Inflammatory macrophage treated with lipopolysaccharide for 1 hour (primary cell): Measurements from ENCODE around the gene AHI1.
"Not testable (repeated sequence)": the region's sequence is repeated elsewhere in the genome, so short reads cannot be mapped to it uniquely, and the experiment has no call there.

Experiments
- DNase-seq, 2 donors: peaks; one replicate each; pipeline ENCODE4 v3.0.0-alpha.2; 2020 to 2022

Gene AHI1

DNA sequence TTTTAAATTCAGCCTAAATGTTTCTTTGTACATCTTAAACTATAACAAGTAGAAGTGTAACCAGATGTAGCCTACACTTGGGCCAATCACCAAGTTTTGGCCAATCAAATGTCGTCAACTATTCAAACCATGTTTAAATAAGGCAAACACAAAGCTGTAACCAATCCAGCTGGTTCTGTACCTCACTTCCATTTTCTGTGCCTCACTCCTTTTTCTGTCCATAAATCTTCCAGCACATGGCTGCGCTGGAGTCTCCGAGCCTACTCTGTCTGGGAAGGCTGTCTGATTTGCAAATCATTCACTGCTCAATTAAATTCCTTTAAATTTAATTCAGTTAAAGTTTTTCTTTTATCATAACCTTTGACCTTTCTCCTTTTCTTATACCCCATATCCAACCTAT is 7.7 kb upstream of the AHI1 start:
- DNase-seq, result no peak

DNA sequence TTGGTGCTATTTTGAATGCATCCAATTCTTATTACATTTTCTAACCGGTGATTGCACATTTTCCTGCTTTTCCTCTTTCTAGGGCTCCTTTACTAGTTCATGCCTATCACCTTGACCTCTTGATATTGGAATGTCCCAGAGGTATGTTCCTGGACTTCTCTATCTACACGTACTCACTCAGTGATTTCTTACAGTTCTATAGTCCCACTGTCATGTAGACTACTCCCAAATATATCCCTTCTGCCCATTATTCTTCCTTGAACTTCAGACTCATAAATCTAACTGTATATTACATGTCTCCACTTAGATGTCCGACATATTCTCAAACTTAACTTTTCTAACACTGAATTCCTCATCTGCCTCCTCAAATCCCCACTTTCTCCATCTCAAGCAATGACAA is 7.2 kb upstream of the AHI1 start:
- no peak for DNase-seq

DNA sequence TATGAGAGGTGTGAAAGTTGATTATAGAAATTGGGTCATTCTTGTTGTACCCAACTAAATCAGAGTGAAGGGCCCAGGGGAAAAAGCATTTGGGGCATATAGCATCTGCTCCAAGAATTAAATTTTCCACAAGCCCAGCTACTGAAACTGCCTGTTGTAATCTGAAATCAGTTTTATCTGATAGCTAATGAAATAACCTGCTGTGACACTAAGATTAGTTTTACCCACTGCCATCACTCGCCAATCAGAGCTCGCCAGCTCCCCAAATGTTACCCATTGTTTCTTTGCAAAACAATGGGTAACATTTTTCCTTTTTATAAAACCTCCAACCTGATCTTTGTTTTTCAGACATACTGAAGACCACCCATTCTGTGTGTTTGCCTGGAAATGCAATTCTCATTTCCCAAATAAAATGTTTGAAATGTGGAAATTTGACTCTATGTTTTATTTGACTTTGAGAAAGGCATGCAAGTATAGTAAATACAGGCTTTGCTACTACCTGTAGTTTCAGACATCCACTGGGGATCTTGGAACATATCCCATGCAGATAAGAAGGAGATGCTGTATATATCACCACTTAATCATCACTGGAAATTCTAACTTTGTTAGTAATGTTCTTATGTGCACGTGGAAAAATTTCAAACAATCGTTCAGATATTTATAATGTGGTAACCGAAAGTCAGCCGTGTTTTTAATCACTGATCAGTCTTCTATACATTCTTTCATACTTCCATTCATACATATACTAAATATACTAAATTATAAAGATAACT is 6.3 kb upstream of the AHI1 start:
- DNase-seq, result no peak

DNA sequence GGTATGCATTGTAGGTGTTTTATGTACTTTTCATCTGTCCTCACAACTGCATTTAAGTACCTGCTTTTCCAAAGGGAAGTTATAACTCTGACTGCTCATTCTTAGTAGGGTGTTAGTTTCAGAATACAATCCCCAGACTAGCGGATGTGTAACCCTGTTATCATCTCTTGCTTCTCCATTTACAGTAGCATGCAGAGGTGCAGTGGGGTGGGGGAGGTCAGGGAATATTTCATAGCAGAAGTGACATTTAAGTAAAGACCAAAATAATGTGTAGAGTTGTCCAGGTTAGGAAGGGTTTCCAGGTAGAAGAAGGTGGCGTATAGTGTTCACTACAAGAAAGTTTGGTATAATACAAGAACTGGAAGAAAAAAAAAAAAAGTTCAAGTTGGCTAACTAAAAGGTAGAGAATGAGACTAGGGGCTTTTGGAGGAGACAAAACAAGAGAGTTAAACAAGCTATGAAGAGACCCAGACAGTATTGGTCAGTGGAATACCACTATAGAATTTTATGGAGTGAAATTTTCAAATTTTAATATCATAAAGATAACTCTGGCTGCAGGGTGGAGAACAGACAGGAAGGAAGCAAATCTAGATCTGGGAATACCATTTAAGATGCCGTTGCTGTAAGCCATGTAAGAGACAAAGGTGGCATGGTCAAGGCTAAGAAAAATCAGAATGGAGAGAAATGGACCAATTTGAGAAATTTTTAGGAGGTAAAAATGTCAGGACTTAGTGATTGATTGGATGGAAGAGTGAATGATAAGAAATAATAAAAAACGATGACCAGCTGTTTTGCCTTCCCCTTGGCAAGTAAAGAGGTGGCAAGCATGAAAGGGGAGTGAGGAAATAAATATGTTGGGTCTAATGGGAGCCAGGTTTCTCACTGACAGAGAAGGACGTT is 2.2 kb upstream of the AHI1 start:
- DNase-seq, result no peak

DNA sequence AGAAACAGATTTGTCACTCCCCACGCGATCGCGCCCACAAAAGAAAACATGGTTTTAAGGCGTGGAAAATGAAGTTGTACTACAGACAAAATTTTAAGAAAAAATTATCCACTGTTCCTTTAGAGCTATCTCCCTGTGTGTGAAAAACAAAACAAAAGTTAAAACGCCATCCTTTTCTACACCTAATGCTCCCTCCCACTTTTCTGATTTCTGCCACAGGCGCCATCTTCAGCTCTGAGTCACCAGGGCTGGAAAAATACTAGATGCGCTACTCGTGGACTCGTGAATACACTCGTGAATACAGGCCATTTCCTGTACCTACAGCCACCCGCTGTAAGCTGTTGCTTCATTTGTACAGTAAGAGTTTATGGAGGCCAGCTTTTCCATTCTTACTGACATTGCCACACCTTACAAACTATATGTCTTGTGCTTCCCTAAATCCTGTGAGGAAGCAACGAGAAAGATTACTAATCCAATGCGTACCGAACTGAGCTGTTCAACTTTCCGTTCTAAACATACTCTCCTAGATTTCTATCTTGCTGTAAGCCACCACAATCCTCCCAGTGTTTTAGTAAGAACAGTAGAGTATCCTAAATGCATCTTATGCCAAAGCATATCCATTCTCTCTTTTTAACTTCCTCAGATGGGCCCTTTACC is 773 bp upstream of the AHI1 start:
- peak; percentile 76 to 85 for DNase-seq

DNA sequence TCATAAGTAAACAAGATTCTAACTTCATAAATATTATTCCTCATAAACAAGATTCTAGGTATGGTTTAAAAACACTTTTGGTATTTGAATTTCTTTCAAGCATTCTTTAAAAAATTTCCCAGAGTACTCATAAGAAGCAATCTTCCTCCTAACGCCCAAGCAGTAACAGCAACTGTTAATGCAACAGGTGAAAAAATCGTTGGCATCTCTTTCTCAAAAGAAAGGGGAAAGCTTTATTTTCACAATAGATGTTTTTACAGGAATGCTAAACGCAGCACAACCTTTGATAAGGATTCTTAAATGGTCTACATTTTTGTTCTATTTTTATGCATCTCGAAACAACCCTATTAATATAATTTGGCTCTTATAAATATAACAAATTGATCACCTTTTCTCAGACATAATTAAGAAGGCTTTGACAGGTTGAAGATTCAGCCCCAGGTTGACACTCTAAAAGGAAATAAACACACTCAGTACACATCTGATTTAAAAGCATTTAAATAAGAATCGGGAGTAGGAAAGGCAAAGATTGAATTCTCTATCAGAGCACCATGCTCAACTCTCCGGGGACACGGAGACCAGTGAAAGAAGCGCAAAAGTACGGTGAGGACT is 634 bp downstream of the AHI1 start:
- peak in 1 of 2 donors; percentile 16 for DNase-seq

DNA sequence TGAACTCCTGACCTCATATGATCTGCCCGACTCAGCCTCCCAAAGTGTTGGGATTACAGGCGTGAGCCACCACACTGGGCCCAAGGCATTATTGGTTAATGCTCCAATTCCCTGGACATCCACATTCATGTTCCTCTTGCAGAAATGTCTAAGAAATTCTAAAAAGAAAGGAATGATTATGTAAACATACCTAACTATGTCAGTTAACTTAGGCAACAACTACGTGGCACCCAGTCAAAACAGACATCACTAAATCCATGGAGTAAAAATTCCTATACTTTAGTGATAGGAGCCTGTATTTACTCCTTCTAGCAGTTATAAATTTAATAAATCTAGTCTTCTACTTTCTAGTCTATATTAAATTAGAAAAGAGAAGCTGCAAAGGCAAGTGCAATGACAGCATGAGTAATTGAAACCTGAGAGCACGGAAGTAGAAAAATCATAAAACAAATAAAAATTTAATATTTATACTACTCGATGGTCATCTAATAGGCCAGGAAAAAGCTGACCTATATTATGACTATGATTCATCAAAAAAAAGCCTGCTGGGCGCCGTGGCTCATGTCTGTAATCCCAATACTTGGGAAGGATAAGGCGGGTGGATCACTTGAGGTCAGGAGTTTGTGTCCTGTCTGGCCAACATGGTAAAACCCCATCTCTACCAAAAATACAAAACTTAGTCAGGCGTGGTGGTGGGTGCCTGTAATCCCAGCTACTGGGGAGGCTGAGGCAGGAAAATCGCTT is 4.2 kb downstream of the AHI1 start:
- no peak for DNase-seq

DNA sequence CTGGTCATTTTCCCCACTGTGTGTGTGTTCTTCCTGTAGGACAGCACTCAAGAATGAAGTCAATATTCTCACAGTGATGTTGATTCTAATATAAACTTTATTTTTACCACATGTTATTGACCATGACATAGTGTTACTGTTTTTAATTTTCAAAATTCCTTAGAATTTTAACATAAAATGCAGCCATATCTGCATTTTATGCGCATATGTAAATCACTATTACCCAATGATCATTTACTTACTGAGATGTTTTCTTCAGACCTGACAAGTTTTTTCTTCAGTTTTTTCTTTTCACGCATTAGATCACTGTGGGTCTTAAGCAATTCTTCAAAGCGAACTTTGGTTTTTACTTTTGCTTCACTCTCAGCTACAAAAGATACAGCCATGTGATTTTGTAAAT is 7.2 kb downstream of the AHI1 start:
- DNase-seq, result no peak

DNA sequence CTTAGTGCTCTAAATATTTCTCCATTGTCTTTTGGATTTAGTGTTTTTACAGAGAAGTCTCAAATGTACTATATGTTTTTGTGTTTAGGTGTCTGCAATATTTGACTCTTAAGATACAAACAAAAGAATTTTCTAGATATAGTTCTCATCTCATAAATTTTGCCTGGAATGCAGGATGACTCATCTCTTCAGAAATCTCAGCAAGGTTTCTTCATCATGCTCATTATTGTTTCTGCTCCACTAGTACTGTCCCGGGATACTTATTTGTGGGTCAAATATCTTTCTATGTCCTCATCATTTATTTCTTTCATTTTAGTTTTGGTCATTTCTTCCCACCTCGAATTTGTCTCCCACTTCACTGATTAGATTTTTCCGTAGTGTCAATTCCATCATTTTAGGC is 9.5 kb downstream of the AHI1 start:
- no peak for DNase-seq

DNA sequence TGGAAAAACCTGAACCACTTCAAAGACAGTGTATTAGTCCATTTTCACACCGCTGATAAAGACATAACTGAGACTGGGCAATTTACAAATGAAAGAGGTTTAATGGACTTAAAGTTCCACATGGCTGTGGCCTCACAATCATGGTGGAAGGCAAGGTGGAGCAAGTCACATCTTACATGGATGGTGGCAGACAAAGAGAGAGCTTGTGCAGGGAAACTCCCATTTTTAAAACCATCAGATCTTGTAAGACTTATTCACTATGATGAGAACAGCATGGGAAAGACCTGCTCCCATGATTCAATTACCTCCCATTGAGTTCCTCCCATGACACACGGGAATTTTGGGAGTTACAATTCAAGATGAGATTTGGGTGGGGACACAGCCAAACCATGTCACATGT is 13.6 kb downstream of the AHI1 start:
- not testable (repeated sequence) for DNase-seq

DNA sequence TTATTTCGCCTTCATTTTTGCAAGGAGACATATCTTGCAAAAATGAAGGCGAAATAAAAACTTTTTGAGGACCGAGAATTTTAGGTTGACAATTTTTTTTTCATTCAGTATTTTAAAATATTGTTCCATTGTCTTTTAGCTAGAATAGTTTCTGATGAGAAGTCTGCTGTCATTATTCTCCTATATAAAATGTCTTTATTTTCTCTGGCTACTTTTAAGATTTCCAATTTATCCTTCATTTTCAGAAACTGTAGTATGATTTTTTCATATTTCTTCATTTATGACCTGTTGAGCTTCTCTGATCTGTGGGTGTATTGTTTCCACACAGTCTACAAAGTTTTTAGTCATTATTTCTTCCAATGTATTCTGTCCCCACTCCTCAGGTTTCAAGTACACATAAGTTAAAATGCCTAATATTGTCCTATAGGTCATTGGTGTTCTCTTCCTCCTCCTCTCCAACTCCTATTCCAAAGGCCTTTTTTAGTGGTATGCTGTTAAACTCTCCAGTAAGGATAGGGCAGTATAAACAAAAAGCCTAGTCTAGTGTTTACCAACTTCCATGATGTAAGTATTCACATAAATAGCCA is 15.7 kb downstream of the AHI1 start:
- no peak for DNase-seq

DNA sequence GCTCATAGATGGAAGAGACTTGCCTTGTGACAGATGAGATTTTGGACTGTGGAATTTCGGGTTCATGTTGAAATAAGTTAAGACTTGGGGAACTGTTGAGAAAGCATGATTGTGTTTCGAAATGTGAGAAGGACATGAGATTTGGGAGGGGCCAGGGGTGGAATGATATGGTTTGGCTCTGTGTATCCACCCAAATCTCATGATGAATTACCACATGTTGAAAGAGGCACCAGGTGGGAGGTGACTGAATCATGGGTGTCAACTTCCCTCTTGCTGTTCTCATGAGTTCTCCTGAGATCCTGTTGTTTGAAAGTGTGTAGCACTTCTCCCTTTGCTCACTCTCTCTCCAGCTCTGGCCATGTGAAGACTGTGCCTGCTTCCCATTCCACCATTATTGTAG is 17.9 kb downstream of the AHI1 start:
- peak; percentile 33 to 62 for DNase-seq

DNA sequence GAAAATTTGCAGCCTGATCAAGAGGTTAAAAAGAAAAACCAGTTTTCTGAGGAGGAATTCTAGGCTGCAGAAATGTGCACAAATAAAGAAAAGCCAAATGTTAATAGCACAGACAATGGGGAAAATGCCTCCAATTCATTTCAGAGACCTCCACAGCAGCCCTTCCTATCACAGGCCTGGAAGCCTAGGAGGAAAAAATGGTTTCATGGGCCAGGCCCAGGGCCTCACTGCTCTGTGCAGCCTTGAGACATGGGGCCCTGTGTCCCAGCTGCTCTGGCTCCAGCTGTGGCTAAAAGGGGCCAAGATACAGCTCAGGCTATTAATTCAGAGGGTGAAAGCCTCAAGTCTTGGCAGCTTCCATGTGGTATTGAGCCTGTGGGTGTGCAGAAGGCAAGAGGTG is 18.9 kb downstream of the AHI1 start:
- no peak for DNase-seq

DNA sequence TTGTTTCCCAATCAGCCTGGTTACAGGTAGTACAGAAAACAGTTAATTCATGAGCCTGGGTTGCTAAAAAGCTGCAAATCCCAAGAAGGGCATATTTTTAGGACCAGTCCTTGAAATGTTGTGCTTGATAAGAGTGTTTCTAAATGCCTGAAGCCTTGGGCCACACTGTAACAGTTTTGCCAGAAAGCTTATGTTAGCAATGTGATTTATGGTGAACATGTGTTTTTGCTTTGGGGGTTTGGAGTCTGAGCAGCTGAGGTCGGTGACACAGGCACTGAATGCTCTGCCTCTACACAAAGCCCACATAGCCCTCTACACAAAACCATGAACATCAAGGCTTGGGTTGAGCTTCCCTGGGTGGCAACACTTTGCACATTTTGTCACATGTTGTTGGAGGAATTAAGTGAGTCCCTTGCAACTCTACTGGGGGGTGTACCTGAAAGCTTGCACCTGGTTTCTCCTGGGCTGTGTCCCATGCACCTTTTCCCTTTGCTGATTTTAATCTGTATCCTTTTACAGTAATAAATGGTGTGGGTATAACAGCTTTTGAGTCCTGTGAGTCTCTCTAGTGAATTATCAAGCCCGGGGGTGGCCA is 22.2 kb downstream of the AHI1 start:
- DNase-seq, result no peak

DNA sequence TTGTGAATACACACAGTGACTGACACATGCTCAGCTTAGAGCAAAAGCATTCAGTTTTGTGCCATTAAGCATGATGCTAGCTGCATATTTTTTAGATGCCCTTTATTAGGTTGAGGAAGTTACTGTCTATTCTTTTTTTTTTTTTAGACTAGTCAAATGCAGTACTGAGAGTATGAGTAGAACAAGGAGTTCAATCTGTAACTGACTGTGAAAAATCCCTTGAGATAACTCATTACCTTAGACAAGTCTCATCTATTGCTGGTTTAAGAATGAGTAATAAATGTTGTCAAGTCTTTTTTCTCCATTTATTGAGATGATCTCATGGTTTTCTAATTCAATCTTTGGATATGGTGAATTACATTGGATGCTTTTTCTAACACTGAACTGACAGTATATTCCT is 23.2 kb downstream of the AHI1 start:
- DNase-seq, result no peak

DNA sequence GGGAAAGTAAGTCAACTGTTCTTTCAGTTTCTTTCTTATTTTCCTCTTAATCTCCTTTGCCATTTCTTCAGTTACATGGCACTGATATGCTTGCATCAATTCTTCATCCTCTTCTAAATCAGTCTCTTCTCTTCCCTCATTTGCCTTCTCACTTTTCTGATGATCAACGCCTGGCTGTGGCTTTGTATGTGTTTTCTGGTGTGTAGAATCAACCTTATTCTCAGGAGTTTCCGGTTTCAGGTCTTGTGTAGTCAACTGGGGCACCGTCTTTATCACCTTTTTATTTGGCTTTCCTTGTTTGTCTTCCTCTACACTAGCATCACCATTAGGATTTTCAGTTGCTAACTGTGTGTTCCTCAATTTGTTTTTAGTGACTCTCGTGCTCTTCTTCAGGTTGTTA is 31.6 kb downstream of the AHI1 start:
- DNase-seq, result no peak

DNA sequence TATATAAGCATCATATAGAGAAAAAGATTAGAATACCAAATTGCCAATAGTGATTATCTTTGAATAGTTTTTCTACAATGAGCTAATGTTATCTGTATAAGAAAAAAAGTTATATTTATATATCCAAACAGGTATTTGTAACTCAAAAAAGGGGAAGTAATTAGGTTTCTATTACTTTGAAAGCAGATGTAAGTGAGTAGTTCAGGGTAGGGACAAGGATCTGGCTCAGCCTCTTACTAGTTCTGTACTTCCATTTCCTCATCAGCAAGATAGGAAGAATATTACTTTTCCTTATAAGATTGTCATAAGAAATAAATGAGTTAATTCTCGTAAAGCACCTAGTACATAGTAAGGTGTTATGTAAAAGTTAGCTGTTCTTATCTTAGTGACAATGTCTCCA is 32.2 kb downstream of the AHI1 start:
- DNase-seq, result no peak

DNA sequence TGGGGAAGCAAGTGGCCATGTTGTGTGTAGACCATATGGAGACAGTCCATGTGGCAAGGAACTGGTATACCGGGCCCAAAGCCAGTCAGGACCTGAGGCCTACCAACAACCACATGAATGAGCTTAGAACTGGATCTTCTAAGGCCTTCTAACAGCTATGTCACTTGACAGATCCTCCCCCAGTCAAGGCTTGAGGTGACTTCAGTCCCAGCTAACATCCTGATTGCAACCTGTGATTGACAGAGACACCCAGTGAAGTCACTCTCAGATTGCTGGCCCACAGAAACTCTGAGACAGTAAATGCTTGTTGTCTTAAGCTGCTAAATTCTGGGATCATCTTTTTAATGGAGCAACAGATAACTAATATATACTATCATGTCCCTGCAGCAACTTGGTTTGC is 32.9 kb downstream of the AHI1 start:
- DNase-seq, result no peak

DNA sequence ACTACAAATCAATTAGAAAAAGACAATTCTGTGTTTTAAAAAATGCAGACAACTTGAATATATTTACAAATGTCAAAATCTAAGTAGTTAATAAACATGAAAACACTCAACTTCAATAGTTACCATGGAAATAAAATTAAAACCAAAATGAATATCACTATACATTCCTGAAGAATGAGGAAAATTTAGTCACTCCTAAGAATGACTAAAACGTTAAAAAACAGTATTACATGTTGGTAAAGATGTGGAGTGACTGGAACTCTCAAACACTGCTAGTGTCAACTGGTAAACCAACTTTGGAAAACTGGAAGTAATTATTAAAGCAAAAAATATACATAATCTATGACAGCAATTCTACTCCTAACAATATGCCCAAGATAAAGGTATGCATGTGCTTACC is 36.3 kb downstream of the AHI1 start:
- no peak for DNase-seq

DNA sequence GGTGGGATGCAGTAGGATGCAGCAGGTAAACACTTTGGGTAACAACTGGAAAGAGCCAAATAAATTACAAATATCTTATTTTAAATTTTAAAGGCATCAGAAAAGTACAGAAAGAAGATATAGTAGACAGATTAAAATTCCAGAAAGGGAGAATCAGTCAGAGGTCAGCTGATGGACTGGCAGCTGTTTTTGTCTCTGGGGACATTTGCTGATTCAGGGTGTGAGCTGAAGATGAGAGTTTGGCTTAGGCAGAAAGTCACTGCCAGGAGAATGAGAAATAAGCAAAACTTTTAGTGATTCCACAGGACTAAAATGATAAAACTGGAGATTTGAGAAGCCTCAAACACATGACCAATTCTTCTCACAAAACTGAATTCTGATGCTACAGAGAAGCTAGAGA is 39.5 kb downstream of the AHI1 start:
- DNase-seq, result no peak

DNA sequence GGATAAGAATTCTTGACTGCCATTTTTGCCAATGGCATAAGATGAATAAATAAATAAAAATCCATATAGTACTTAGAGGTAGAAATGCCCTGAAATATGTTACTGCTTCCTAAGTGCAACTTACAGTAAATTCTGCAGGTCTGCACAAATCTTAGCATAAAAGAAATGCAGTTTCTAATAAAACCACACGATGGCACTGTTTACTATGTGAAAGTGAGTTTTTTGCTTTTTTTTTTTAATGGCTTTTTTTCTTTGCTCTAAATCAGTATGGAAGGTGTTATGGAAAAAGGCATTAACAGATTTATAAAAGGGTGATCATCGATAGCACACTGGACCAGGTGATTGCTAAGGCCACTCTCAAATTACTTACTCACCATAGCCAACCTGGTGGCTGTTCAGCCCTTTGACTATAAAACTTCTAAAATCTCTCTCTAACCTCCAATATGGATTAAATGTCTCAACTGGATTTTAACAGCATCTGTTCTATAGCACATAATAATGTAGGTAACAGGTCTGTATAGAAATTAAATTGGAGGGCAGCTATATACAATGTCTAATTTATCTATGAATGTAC is 45.8 kb downstream of the AHI1 start:
- DNase-seq, result peak; percentile 9 to 78
